Stimulated activated CD4-positive, alpha-beta T cell treated with anti-CD3 and anti-CD28 coated beads, Interleukin-2, amount 100 ng/mL, for 24 hours (primary cell): ENCODE data around the gene KAT7.
A peak's percentile ranks its signal among the peaks of the same experiment; 100 is the strongest.
"Not testable (repeated sequence)": the region's sequence is repeated elsewhere in the genome, so short reads cannot be mapped to it uniquely, and the experiment has no call there.

Experiments used
- DNase-seq, 2 donors: peaks; one replicate each; pipeline ENCODE4 v3.0.0-alpha.2; 2020

Gene KAT7

DNA sequence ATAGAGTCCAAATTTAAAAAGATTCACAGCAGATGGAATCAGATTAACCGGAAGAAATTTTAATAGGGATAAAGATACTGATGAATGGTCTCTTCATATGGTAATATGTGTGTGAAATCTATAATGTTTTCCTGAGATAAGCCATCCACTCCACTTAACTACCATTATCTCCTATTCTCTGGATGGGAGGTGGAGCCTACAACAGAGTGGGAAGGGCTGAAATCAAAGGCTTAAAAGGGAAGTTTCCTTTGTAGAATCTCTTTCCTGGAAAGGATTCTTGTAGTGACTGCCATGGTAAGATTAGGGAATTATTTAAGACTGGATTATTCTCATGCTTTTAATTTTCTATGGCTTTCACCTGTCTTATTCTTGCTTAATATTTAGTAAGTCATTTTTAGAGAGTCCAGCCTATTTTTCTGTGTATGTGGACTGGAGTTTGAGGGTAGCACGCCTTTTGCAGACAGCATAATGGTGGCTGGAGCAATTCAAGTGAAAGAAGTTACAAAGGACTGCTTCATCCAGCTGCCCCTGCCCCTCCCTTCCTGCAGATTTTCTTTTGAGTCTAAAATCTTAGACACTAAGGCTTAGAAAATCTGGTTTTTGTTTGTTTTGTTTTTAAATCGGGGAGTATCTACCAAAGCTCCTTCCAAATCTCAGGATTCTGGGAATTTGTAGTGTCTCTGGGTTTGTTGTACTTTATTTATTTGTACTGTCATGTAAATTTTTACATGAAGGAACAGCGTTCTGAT, 26.5 kb downstream of the KAT7 start:
- no peak for DNase-seq

DNA sequence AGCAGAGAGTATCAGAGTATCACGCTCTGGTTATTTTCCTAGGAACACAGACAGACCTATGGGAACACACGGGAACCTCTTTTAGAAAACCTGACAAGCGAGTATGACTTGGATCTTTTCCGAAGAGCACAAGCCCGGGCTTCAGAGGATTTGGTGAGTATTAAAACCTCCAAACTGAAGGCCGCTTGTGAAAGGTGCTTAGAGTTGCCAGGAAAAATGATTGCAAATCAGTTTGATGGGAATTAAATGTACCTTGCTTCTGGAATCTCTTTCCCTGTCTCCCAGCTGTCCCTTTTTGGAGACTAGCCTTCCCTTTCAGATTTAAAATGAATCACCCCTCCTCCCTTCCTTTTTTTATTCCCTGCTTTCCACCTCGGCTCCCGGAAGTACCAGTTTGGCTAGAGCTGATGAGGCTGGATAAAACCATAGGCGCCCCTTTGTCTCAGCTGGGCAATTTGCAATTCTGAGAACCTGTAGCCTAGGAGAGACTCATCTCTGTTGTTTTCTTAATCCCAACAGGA, 27.3 kb downstream of the KAT7 start:
- DNase-seq, result no peak

DNA sequence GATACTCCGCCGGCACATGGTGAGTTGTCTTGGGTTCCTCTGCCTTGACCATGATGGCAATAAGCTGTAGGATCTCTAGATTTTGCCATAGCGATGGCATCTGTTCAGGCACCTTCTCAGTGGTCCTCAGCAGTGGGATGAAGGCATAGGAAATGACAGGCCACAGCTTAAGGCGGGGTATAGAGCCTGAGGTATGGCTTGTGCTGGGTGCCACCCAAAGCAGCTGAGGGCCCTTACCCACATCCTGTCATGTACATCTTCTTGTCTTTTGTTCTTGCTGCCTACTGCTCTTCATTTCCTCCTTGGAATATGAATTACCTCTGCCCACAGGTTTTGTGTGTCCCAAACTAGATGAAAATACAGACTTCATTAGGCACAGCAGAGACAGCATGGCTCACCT, 29.5 kb downstream of the KAT7 start:
- peak; percentile 22 to 34 for DNase-seq

DNA sequence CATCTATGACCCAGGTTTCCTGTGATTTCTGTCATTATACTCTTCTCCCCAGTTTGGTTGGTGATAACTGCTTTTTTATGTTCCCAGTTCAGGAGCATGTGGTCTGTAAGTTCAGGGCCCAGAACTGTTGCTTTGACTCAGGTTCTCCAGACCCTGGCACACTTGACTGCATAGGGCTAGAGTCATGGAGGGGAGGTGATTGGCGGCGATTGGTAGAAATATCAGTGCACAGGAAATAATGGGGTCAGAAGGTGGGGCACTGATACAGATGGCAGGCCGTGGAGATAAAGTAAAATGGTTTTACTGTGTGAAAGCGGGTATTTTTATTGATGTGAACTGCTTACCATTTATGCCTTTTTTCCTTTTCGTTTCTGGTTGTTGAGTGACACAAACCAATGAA, 30.7 kb downstream of the KAT7 start:
- DNase-seq, result no peak

DNA sequence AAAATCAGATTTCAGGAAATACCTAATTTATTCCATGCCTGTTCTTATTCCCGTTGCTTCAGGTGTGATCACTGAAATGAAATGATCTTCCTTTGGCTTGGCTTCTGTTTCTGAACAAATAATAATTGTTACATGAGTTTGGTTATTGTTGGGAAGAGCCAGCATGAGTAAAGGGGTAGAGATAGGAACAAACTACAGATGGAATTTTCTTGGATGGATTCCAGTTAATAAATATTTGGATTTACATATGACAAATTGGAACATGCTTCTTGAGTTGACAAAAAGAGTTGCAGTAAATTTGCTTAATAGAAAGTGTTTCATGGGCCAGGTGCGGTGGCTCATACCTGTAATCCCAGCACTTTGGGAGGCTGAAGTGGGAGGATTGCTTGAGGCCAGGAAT, 31.2 kb downstream of the KAT7 start:
- DNase-seq, result no peak

DNA sequence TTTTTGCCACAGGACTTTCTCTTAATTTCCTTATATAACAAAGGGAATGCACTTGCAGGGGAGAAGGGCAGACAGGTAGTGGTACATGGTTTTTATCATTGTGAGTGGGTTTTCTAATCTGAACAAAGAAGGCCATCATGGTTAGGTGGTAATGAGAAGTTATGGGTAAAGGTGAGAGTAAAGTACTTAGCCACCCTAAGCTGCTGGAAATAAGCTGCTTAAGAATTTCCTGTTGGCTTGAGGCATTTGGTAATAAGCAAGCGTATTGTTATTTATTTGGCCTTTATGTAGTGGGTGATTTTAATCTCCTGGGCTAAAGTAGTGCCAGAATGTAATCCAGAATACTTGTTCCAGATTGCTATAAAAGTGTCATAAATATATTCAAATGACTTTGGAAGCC, 32.3 kb downstream of the KAT7 start:
- no peak for DNase-seq

DNA sequence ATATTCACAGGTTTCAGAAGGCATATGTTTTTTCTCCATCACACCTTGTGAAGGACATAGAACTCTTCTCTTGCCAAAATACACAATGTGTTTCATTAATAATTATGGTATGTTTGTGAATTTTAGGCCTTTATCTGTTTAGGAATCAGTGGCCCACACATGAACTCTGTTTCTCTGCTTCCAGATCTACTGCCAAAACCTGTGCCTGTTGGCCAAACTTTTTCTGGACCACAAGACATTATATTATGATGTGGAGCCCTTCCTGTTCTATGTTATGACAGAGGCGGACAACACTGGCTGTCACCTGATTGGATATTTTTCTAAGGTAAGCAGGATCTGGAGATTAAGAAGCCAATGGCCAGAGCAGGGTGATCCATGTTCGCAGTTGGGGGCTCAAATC, 33.0 kb downstream of the KAT7 start:
- no peak for DNase-seq

DNA sequence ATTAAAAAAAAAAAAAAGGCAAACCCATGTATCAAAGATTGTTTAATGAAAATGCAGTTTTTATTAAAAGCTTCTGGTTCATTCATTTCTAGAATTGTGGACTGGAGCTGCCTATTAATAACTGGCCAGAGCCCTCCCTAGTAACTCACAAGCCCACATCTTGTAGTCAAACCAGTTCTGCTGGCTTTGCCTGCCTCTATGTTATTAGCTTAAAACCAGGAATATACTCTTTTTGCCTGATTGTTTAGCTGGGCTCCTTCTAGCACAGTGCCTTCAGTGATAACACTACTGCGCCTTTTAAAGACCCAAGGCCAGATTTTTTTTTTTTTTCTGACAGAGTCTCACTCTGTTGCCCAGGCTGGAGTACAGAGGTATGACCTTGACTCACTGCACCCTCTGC, 33.4 kb downstream of the KAT7 start:
- DNase-seq, result no peak

DNA sequence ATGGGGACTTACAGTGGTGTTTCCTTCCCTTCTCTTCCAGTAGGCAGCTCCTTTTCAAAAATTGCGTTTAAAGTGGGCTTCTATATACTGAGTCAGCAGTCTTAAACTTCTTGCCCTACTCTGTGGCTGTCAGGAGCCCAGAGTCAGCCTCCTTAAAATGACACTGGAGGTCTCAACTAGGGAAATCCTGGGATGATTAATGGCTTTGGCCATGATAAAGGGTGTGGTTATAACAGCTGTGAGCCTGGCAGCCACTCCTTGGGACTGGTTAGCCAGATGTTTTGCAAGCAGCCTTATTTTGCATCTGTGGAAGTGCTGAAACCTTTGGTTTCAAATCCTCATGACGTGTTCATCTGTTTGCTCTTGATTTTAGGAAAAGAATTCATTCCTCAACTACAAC, 34.3 kb downstream of the KAT7 start:
- no peak for DNase-seq

DNA sequence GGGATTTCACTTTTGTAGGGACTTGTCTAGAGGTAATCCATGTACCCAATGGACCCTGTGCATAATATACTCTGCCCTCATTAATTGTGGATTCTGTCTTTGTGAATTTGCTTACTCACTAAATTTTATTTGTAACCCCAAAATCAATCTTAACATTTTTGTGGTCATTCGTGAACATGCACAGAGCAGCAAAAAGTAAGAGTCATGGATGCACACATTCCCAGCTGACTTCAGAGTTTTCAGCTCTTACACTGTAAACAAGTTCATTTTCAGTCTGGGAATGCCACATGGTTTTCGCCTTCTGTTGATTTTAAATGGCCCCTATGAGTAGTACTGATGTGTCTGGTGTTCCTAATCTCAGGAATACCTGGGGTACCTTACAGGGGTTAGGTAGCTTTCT, 35.1 kb downstream of the KAT7 start:
- no peak for DNase-seq

DNA sequence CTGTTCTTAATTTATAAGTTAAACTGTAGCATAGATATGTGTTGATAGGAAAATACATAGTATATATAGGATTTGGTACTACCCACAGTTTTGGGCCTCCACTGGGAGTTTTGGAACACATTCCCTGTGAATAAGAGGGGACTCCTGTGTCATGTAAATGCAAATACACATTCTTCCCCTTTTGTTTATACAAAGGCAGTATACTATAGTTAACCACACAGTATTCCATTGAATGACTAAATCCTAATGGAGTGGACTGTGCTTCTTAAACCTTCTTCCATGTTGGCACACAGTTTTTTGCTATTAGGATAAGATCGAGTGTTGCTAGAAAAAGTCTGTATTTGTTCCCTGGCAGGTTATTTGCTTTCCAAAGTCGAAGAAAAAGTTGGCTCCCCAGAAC, 37.2 kb downstream of the KAT7 start:
- no peak for DNase-seq

DNA sequence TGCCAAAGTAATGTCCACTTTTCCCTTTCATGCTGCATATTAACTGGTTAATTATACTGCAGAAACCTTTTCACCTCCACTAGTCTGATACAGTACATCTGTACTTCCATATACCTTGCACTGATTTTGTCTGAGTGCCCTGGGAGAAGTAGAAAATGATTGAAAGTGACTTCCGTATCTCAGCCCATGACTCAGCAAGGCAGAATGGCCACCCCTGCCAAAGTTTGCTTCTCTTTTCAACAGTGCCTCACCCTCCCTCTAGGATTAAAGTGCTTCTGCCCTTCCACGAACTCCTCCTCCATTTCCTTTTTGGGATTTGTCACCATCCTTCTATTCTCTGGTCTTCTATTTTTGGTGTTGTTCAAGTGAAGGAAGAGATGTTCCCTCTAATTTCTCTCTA, 39.8 kb downstream of the KAT7 start:
- DNase-seq, result not testable (repeated sequence)

DNA sequence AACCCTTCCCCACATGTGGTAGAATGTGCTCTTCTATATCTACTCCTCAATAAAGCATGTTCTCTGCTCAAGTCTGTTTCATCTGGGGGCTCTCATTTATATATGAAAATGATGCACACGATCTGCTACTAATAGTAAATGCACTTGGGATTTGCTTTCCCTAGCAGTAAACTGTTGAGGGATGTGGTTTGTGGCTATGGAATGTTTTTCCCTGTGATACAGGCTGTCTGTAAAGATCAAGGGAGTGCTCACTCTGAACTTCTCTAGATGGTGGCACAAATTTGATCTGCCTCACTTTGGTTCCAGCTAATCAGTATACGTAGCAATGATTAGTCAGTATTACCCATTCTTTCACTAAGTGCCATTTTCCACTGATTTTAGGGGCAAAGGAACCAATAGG, 40.5 kb downstream of the KAT7 start:
- DNase-seq, result no peak

DNA sequence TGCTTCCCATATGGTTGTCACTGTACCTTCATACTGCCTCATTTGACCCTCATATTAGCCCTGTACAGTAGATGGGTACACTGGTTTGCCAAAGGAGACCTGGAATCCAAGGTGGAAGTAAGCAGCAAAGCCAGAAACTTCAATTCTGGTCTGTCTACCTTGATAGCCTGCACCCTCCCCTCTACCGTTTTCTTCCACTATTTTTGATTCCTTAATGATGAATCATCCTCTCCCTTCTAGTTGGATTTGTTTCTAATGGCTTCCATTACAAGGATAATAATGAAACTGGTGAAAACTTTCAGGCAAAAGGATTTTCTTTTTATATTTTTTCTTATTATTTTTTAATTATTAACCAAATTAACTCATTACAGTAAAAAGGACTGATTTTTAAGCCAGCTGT, 42.1 kb downstream of the KAT7 start:
- DNase-seq, result no peak

DNA sequence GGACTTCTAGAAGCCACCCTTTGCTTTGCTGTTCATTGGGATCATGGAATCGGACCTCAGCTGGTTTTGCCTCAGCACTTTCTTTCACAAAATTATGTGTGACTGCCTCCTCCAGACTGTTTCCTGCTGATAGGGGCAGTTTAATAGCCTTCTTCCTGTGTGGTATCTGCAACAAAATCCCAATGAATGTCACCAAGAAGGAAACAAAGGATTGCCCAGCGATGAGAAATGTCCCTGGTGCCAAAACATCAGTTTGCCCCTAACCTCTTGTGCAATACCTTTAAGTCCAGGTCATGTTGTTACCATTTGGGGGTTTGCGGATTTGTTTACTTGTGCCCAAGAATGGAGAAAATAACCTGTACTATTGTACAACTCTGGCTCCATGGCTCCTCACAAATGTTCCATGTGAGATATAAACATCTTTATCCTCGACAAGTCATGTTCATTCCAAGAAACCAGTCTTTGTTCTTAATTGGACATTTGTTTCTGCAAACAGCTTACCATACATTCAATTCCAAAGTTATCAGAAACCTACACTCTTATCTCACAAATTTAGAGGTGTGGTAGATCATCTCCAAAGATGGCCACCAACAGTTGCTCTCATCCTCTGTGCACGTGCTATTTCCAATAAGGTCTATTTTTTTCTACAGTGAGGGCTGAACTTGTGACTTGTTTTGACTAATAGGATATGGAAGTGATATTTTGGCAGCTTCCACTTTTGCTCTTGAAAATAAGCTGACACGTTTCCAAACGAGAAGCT, 44.5 kb downstream of the KAT7 start:
- no peak for DNase-seq

DNA sequence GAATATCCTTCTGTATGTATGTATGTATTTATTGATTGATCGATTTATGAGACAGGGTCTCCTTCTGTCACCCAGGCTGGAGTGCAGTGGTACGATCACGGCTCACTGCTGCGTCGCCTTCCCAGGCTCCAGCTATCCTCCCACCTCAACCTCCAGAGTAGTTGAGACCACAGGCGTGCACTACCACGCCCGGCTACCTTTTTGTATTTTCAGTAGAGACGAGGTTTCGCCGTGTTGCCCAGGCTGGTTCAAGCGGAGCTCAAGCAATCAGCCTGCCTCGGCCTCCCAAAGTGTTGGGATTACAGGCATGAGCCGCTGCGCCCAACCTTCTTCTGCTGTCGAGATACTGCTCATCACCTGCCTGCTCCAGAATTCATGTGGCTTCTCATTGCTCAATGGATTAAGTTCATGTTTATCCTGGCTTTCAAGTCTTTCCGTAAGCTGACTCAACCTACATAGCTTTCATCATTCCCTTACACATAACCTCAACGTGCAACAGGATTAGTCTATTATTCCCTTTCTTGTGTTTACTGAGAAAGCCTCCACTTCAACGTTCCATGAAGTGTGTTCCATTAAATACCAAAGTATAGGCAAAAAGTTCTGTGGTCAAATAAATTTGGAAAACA, 45.8 kb downstream of the KAT7 start:
- no peak for DNase-seq

DNA sequence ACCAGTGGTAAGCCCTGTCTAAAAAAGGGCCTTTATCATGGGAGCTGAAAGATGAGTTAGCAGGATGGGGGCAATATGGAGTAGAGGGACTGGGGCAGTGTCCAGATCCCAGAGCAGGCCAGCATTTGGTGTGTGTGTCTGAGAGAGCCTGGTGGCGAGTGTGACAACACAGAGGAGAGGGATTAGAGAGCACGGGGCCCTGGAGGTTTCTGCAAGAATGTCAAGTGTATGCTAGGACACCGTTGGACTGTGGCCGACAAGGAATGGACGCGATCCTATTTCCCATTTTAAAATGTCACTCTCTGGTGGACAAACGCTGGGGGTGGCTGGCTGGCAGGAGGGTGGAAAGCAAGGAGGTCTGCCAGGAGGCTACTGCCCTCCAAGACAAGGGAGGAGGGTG, 47.0 kb downstream of the KAT7 start:
- DNase-seq, result no peak

DNA sequence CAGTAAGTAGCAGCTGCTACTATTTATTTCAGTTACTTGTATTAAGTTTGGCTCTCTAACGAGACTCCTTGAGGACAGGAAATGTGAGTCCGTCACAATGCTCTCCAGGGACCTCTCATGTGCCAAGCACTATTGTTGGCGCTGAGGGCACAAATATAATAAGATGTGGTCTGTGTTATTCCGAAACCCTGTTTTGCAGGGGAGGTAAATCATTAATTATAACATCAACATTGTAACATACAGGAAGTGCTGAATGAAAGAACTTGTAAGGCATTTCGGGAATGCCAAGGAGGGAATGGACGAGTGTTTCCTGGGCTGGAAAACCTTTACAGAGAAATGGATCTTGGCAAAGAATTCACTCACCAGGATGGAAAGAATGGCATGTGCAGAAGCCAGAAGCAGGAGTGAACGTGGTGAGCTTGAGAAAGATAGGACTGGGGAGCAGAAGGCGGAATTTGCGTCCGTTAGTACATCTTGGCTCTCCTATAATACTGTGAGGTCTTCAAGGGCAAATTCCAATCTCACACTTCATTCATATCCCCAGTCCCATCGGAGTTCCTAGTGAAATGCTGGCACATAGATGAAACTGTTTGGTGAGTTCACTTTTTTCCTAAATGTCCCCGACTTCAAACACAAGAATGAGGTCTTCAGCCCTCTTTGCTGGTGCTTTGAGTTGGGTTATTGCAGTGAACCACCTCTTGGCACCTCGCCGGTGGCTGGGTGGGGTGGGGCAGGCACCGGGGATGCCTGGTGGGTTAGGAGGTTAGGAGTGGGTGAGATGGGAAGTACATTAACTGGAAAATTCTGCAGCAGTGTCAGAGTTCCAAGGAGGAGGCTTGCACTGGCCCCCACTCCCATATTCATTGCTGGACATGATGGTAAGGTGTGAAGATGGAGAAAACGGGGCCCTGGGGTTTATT, 47.9 kb downstream of the KAT7 start:
- no peak for DNase-seq

DNA sequence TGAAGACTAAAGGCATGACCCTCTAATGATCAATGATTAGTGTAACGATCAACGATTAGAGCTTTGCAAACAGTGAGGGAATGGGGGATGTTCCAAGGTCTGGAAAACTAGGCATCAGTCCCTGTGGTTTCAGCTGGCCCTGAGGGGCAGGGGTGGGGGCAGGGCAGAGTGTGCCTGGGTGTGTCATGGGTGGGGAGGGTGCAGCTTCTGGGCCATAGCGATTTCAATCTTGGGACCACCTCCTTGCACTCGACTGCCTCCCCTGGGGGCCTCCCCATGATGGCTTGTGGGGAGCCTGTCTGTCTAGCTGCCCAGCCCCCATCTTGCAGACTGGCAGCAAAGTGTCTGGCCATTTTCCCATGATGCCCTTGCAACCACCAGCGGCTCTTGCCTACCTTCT, 51.0 kb downstream of the KAT7 start:
- DNase-seq, result no peak

DNA sequence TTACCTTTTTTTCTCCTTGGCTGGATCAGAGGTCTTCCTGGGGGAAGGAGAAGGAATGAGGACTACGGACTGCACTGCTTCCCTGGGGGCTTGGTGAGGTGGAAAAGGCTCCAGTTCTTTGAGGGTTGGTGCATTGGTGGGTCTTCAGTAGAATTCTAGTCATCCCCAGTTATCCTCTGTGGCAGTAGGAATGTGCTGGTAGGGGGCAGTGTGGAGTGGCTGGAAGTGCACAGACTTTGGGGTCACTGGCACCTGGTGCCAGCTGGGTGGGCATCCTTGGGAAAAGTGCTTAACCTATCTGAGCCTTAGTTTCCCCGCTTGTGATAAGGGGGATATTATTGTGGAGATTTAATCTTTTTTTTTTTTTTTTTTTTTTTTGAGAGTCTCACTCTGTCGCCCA, 53.1 kb downstream of the KAT7 start:
- no peak for DNase-seq

DNA sequence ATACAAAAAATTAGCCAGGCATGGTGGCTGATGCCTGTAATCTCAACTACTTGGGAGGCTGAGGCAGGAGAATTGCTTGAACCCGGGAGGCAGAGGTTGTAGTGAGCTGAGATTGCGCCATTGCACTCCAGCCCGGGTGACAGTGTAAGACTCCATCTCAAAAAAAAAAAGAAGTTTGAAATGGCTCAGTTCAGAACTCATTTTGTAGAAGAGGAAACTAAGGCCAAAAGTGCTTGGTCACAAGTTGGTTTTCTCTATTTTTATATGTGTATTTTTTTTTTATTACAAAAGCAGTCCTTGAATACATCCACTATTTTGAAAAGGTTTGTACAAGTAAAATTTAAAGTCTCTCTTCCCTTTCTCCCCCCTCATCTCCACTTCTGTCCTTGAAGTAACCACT, 53.9 kb downstream of the KAT7 start:
- no peak for DNase-seq

DNA sequence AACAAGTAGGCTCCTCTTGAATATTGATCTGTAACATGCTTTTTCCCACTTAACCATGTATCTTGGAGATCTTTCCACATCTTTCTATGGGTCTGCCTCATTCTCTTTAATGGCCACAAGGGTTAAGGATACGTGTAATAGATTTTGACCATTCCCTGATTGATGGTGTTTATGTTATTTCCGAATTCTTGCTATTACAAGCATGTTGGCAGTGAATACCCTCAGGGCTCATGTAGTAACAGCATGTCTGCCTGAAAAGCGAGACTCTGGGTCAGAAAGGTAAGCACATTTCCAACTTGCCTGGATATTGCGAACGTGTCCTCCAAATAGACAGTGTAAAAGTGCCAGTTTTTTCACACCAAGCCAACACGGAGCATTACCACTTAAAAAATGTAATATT, 54.4 kb downstream of the KAT7 start:
- DNase-seq, result no peak

DNA sequence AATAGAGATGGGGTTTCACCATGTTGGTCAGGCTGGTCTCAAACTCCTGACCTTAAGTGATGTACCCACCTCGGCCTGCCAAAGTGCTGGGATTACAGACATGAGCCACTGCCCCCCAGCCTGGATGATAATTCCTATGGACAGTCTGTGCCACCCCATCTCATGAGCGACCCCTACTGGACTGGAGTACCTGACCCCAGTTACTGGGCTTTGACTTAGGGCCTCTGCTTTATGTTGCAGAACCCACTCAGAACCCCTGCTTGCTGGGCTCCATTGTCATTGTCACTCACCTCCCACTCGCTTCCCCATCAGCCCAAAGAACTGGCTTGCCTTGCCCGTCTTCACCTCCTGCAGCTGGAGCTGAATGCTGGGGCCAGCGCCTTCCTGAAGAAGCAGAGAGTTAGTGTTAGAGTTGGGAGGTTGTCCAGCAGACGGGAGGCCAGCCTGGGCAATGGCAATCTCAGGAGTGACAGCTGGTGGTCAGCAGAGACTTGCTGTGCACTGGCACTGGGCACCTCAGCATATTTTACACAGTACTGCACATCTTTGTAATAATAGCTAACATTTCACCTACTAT, 55.4 kb downstream of the KAT7 start:
- DNase-seq, result peak; percentile 29 to 36
